Neuronal stem cell (in vitro differentiated cells): ENCODE measurements around the gene OGFRL1.

Source experiments
- DNase-seq: peaks from one replicate; pipeline ENCODE4 v3.0.0-alpha.2; 2013; ENCODE audit warnings: low spot score
- H2AFZ ChIP-seq: one replicate; pipeline ENCODE4 v1.6.1; 2013; ENCODE audit warnings: mild to moderate bottlenecking, low read length, inconsistent platforms
- H2AK5ac ChIP-seq: 2 replicates; pipeline ENCODE4 v1.6.1; 2013; ENCODE audit warnings: low read depth, mild to moderate bottlenecking, inconsistent platforms, low read length, moderate library complexity, mixed read lengths
- H2BK120ac ChIP-seq: 2 replicates; pipeline ENCODE4 v1.6.1; 2013; ENCODE audit warnings: low read depth, mild to moderate bottlenecking, inconsistent platforms, low read length, moderate library complexity, mixed read lengths
- H2BK12ac ChIP-seq: one replicate; pipeline ENCODE4 v1.6.1; 2013; ENCODE audit warnings: low read length, inconsistent platforms
- H2BK15ac ChIP-seq: 2 replicates; pipeline ENCODE4 v1.6.1; 2013; ENCODE audit warnings: mild to moderate bottlenecking, low read length, inconsistent platforms, mixed read lengths
- H2BK5ac ChIP-seq: one replicate; pipeline ENCODE4 v1.6.1; 2013; ENCODE audit warnings: inconsistent platforms, mild to moderate bottlenecking, low read length, moderate library complexity
- H3K14ac ChIP-seq: one replicate; pipeline ENCODE4 v1.6.1; 2013; ENCODE audit warnings: low read length, inconsistent platforms
- H3K18ac ChIP-seq: 2 replicates; pipeline ENCODE4 v1.6.1; 2013; ENCODE audit warnings: low read length, inconsistent platforms
- H3K23ac ChIP-seq: 2 replicates; pipeline ENCODE4 v1.6.1; 2013; ENCODE audit warnings: low read depth, mild to moderate bottlenecking, mixed read lengths, low read length, inconsistent platforms; ENCODE audit not compliant: poor library complexity
- H3K27ac ChIP-seq: replicated peaks from 3 replicates; pipeline ENCODE4 v1.5.1; 2013; ENCODE audit warnings: low read length, inconsistent platforms
- H3K27me3 ChIP-seq, 3 experiments: 2 replicates each; pipeline ENCODE4 v1.6.1; 2013; ENCODE audit warnings: low read length in 3 of 3, mild to moderate bottlenecking in 2 of 3, inconsistent platforms in 1 of 3, low read depth in 1 of 3, mixed read lengths in 1 of 3, moderate library complexity in 1 of 3; ENCODE audit not compliant: control insufficient read depth in 3 of 3, insufficient read depth in 3 of 3
- H3K36me3 ChIP-seq, 2 donors: replicated peaks in 1 of 2; 2 replicates each; pipeline ENCODE4 v1.6.1; 2013; ENCODE audit warnings: low read length in 2 of 2; ENCODE audit not compliant: control insufficient read depth in 2 of 2, insufficient read depth in 2 of 2
- H3K4ac ChIP-seq: 2 replicates; pipeline ENCODE4 v1.6.1; 2013; ENCODE audit warnings: inconsistent platforms, mild to moderate bottlenecking, low read length, moderate library complexity
- H3K4me1 ChIP-seq, 2 donors: 1 replicate in 1 of 2; 2 replicates in 1 of 2; pipeline ENCODE4 v1.6.1; 2013; ENCODE audit warnings: low read length in 2 of 2, low read depth in 1 of 2; ENCODE audit not compliant: control insufficient read depth in 2 of 2, insufficient read depth in 1 of 2
- H3K4me2 ChIP-seq: one replicate; pipeline ENCODE4 v1.6.1; 2013; ENCODE audit warnings: mild to moderate bottlenecking, low read length, inconsistent platforms; ENCODE audit not compliant: insufficient read depth, poor library complexity, severe bottlenecking
- H3K4me3 ChIP-seq, 2 donors: 2 replicates each; pipeline ENCODE4 v1.5.1; 2013; ENCODE audit warnings: low read length in 2 of 2, mild to moderate bottlenecking in 2 of 2, inconsistent platforms in 1 of 2, moderate library complexity in 1 of 2
- H3K79me1 ChIP-seq: one replicate; pipeline ENCODE4 v1.6.1; 2013; ENCODE audit warnings: low read depth, mild to moderate bottlenecking, inconsistent platforms, low read length, moderate library complexity
- H3K9ac ChIP-seq: one replicate; pipeline ENCODE4 v1.6.1; 2013; ENCODE audit warnings: mild to moderate bottlenecking, low read depth, low read length, inconsistent platforms; ENCODE audit not compliant: poor library complexity
- H3K9me3 ChIP-seq, 2 donors: replicated peaks in 1 of 2; 2 replicates each; pipeline versions ENCODE3 to v1.6.1; 2013; ENCODE audit warnings: low read length in 2 of 2, mild to moderate bottlenecking in 2 of 2, inconsistent platforms in 1 of 2, low read depth in 1 of 2, mixed read lengths in 1 of 2, moderate library complexity in 1 of 2; ENCODE audit not compliant: control insufficient read depth in 2 of 2, insufficient read depth in 1 of 2
- H4K8ac ChIP-seq: one replicate; pipeline ENCODE4 v1.6.1; 2013; ENCODE audit warnings: low read depth, mild to moderate bottlenecking, inconsistent platforms, low read length, moderate library complexity
- H4K91ac ChIP-seq: one replicate; pipeline ENCODE4 v1.6.1; 2013; ENCODE audit warnings: low read length, low read depth, mild to moderate bottlenecking, inconsistent platforms; ENCODE audit not compliant: poor library complexity
- WGBS, 2 donors: extraction: QIAGEN DNeasy Blood & Tissue Kit; methylation state at CpG; one replicate each; pipeline ENCODE4 v1.1.7; 2013; ENCODE audit warnings: missing lambda C conversion rate in 2 of 2, mixed read lengths in 1 of 2; ENCODE audit not compliant: insufficient read length in 2 of 2, insufficient replicate concordance in 1 of 2; ENCODE audit errors: extremely low coverage in 2 of 2; 5-methylcytosine and 5-hydroxymethylcytosine counted together

OGFRL1 gene

GRCh38 chr6:71252960-71253359 lies 35.7 kb upstream of the OGFRL1 start:
- Histone ChIP-seq H3K27ac (no peak overlapping the region), H3K4ac (no peak overlapping the region), H2BK120ac (no peak overlapping the region), H3K23ac (no peak overlapping the region), H3K79me1 (no peaks in the 10 kb centered on the region), H3K4me1 (peaks cover 6 to 31% of the 10 kb centered on the region in 2 donors), H2BK5ac (no peak overlapping the region), H3K9ac (no peak overlapping the region), H3K27me3 (no peaks in the 10 kb centered on the region), H3K4me2 (no peak overlapping the region), H3K18ac (no peak overlapping the region), H2AFZ (no peak overlapping the region), H4K91ac (no peak overlapping the region), H2BK12ac (no peak overlapping the region), H3K36me3 (no peaks in the 10 kb centered on the region), H3K14ac (no peak overlapping the region), H4K8ac (no peak overlapping the region), H3K9me3 (peaks cover 0 to 5% of the 10 kb centered on the region in 2 donors), H2AK5ac (no peak overlapping the region), H3K4me3 (no peak overlapping the region), H2BK15ac (no peak overlapping the region)
- no CpG with 5 or more reads among the region's 5 CpGs for WGBS, 2 donors
- no peak for DNase-seq

- H2AFZ ChIP-seq, result no peak overlapping the region
- H3K79me1 ChIP-seq, result no peaks in the 10 kb centered on the region
- H3K27me3 ChIP-seq, result no peaks in the 10 kb centered on the region
- H3K9me3 ChIP-seq, result peaks cover 0 to 5% of the 10 kb centered on the region in 2 donors
- H4K91ac ChIP-seq, result no peak overlapping the region
- WGBS, 2 donors, result no CpG with 5 or more reads among the region's 3 CpGs
- H3K18ac ChIP-seq, result no peak overlapping the region
- no peak overlapping the region for H4K8ac ChIP-seq
- H3K4me1 ChIP-seq, result peaks cover 3 to 23% of the 10 kb centered on the region in 2 donors
- no peak overlapping the region for H3K23ac ChIP-seq
- H3K4me2 ChIP-seq, result no peak overlapping the region
- no peak overlapping the region for H2BK5ac ChIP-seq
- H3K4ac ChIP-seq, result no peak overlapping the region
- no peak overlapping the region for H2BK12ac ChIP-seq
- no peak overlapping the region for H2BK120ac ChIP-seq
- no peak overlapping the region for H2BK15ac ChIP-seq
- no peak overlapping the region for H3K4me3 ChIP-seq
- H2AK5ac ChIP-seq, result no peak overlapping the region
- no peak overlapping the region for H3K27ac ChIP-seq
- no peaks in the 10 kb centered on the region for H3K36me3 ChIP-seq
- H3K14ac ChIP-seq, result no peak overlapping the region
- DNase-seq, result peak; percentile 8
- H3K9ac ChIP-seq, result no peak overlapping the region
These were observed 34.3 kb upstream of the OGFRL1 start for GRCh38 chr6:71254323-71254722.

GRCh38 chr6:71258078-71258866 lies 30.3 kb upstream of the OGFRL1 start:
- Histone ChIP-seq H3K9me3 (no peaks in the 10 kb centered on the region), H3K36me3 (no peaks in the 10 kb centered on the region), H2BK120ac (no peak overlapping the region), H3K27ac (no peak overlapping the region), H3K4me2 (no peak overlapping the region), H3K4ac (no peak overlapping the region), H3K23ac (no peak overlapping the region), H3K27me3 (no peaks in the 10 kb centered on the region), H2AK5ac (no peak overlapping the region), H3K4me3 (no peak overlapping the region), H4K91ac (no peak overlapping the region), H4K8ac (no peak overlapping the region), H3K4me1 (peaks cover 3 to 18% of the 10 kb centered on the region in 2 donors), H3K18ac (no peak overlapping the region), H2AFZ (no peak overlapping the region), H2BK12ac (no peak overlapping the region), H3K14ac (no peak overlapping the region), H2BK5ac (no peak overlapping the region), H2BK15ac (no peak overlapping the region), H3K79me1 (no peaks in the 10 kb centered on the region), H3K9ac (no peak overlapping the region)
- no peak for DNase-seq
- WGBS, 2 donors, result no CpG with 5 or more reads among the region's 7 CpGs

- Histone ChIP-seq H2BK15ac (no peak overlapping the region), H3K9me3 (no peaks in the 10 kb centered on the region), H3K27me3 (no peaks in the 10 kb centered on the region), H3K14ac (no peak overlapping the region), H3K4me2 (no peak overlapping the region), H2BK120ac (no peak overlapping the region), H3K4me3 (no peak overlapping the region), H2AFZ (no peak overlapping the region), H4K91ac (no peak overlapping the region), H2BK5ac (no peak overlapping the region), H3K27ac (no peak overlapping the region), H3K79me1 (no peaks in the 10 kb centered on the region), H3K4me1 (peaks cover 0 to 3% of the 10 kb centered on the region in 2 donors), H3K4ac (no peak overlapping the region), H2AK5ac (no peak overlapping the region), H2BK12ac (no peak overlapping the region), H3K23ac (no peak overlapping the region), H3K9ac (no peak overlapping the region), H4K8ac (no peak overlapping the region), H3K36me3 (no peaks in the 10 kb centered on the region), H3K18ac (no peak overlapping the region)
- no CpG with 5 or more reads among the region's 2 CpGs for WGBS, 2 donors
- DNase-seq, result no peak
These were observed 28.6 kb upstream of the OGFRL1 start for GRCh38 chr6:71259888-71260604.
